ENCODE data around the gene APOA4.

DNA sequence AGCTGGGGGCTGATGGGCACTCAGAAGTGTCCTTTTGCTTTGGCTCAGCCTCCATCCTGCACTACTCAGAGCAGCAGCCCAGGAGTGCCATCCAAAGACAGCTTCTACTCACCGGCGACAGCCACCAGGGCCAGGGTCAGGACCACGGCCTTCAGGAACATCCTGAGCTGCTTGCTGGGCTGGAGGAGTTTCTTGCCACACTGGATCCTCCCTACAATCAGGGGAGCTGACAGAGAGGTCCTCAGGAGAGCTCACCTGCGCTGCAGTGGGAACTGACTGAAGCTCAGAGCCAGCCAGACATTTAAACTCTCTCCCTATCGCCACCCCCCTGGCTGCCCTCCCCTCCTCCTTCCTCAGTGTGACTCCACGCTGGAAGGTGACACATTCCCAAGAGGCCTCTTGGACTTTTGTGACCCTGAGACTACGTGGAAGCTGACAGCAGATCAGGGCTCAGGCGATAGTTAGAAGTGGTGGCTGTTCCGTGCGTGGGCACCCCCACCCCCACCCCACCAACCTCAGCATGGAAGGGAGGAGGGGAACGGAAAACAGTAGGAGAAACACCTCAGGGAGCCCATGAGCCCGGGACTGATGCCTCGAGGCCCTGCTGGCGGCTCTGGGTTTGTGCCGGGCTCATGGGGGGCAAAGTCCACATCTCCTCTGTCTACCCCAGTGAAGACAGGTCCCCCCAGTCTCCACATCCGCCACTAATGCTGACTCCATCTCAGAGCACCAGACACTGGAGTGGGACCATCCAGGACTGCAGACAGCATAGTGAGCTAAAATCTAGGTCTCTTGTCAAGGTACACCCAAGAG is at the start of gene APOA4:
- no peak for TF ChIP-seq POLR2A (IDR thresholded peaks at IDR 0.05)
- TF ChIP-seq, protein P1, sequence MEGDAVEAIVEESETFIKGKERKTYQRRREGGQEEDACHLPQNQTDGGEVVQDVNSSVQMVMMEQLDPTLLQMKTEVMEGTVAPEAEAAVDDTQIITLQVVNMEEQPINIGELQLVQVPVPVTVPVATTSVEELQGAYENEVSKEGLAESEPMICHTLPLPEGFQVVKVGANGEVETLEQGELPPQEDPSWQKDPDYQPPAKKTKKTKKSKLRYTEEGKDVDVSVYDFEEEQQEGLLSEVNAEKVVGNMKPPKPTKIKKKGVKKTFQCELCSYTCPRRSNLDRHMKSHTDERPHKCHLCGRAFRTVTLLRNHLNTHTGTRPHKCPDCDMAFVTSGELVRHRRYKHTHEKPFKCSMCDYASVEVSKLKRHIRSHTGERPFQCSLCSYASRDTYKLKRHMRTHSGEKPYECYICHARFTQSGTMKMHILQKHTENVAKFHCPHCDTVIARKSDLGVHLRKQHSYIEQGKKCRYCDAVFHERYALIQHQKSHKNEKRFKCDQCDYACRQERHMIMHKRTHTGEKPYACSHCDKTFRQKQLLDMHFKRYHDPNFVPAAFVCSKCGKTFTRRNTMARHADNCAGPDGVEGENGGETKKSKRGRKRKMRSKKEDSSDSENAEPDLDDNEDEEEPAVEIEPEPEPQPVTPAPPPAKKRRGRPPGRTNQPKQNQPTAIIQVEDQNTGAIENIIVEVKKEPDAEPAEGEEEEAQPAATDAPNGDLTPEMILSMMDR (IDR thresholded peaks at IDR 0.05), result no peak
- TF ChIP-seq POLR2AphosphoS5 (IDR thresholded peaks at IDR 0.05), result no peak

All from suprapubic skin (tissue), 4 donors.